DMS 273 treated with DMSO at 0.1 percent for 48 hours (cell line): Measurements from ENCODE around the gene PIGM.

Experiments used
- DNase-seq: peaks from one replicate; lab custom pipeline; 2025; lab: John Stamatoyannopoulos, UW

Gene PIGM

DNA sequence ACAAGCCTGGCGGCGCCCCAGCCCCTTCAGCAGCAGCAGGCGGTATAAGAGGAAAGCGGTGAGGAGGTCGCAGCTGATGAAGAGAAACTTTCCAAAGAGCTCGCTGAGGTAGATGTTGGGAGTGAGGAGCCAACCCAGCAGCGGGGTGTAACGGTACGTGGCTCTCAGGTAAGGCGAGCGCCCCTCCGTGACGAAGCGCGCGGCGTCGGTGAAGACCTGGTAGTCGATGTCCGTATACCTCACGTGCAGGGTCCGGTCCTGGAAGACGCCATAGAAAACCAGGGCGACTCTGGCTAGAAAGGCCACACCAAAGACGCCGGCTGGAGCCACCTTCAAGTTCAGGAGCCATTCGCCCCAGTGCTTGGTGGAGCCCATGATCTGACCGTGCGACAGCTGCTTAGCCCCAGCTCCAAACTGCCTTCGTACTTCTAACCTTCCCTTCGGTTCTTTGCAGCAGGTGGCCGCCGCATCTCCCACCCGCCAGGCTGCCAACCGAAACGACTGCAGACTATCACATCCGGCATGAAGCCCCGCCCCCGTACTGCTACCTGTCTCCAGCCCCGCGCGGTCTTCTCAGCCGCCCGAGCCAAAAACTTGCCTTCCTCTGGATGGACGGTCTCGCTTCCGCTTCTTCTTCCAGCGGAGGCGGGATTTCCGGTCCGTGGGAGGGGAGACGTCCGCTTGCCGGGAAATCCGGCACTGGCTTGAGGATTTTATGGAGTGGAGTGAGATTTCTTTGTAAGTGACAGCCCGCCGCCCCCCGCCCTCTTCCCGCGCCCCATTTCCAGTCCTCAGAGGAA lies at the start of gene PIGM:
PIGM (minus strand) TSS at position 626 of the 800 bp plus-strand sequence; CDS start at position 375, 251 bp downstream.
- DNase-seq: peak; percentile 90

DNA sequence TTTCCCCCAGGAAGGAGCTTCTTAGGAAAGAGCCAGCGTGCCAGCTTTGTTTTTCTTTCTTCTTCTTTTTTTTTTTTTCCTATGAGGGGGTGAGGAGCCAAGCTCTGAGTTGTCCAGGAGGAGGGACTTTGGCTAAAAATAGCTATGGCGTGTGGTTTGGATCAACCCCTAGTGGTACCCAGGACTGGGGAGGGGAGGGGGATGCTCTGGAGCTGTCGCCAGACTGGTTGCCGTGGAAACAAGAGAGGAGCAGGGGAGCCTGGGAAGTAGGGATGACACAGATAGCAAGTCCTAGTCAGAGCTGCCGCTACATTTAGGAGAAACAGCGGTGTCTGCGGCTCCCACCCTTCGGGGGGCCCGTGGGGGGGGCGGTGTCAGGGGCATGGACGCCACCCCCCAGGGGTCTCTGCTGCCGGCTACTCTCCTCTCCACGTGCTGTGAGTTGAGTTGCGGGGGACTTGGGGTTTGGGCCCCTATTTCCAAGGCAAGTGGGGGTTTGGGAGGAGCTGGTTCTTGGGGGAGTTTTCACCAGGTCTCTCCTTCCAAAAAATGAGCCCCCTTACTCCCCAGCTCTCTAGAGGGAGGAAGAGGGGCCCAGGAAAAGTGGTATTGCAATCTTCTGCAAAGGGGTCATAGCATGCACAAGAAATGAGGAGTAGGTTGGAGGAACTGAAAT lies 49.6 kb upstream of the PIGM start, which contains the start of gene KCNJ9:
KCNJ9 (plus strand) TSS at position 278 of the 676 bp plus-strand sequence. CDS start 2,493 bp downstream, outside the sequence.
- DNase-seq: no peak

DNA sequence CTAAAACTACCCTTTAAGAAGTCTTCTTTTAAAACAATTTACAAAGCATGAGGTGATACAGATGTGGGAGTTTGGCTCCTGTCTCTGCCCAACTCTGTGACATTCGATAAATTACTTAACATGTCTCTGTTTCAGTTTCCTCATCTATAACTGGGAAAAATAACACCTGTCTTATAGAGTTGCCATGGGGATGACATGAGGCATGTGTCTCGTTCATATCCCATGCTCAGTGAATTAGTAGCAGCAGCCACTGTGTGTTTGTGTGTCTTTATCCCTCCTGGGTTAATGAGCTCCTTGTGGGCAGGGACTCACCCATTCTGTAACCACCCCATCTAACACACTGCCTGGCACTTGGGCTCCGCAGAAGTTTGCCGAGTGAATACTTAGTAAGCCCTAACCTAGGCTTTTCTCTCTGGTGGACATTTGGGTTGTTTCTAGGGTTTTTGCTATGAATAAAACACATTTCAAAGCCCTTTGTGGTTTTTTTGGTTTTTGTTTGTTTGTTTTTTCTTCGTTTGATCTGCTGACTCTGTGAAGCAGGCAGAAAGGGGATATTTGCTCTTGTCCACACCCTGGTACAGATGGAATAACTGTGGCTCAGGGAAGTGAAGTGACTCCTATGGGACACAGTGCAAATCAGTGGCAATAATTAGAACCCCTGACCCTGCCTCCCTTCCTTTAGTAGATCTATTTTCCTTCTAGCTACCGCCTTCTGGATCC lies 48.8 kb upstream of the PIGM start:
- DNase-seq: no peak

DNA sequence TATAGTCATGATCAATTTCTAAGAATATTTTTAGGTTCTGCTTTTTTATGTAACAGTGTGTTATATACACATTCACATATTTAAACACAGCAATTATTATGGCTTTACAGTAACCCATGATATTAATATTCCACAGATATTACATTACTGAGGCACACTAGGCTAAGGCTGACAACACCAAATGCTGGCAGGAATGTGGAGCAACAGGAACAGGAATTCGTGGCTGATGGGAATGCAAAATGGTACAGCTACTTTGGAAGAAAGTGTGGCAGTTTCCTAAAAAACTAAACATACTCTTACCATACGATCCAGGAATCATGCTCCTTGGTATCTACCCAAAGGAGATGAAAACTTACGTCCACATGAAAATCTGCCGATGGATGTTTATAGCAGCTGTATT lies 47.7 kb upstream of the PIGM start:
- DNase-seq: no peak

DNA sequence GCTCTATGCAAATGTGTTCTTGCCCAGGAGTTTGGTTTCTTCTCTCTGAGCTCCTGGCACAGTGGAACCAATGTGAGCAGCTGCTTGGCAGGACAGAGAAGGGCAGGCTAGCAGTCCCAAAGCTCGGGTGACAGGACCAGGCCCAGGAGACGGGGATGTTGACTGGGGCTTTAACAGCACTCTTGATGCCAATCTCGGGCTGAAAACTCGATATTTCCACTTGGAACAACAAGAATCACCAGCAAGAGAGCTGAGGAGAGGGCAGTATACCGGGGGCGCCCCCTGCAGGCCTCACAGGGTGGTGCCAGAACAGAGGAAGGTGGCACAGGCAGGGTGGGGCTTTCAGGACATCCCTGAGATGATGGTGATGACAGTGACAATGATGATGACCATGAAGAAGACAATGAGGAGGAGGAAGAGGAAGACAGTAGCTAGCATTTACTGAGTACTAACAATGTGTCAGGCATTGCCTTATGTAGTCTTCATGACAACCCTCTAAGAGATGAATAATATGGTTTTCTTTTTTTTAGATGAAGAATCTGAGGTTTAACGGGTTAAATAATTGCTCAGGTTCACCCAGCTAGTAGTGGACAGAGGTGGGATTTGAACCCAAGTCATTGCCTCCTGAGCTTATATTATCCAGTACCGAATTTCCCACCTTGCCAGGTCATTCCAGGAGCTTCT lies 46.9 kb upstream of the PIGM start:
- DNase-seq: no peak

DNA sequence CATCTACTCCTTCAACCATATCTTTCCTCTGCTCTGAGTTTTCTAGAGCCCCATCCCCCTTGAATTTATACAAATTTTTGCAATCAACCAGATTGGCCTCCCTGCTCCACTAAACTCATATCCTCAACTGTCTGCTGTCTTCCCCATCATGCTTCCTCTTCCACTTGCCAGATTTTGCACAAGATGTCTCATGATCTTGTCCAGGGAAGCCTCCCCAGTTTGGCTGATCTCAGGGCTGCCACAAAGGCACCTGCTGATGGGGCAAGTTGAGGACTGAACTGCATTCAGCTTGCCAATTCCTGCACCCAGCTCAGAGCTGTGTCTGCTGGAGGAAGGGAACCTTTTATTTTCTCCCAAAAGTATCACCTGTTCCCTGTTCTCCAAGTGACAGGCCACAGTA lies 45.7 kb upstream of the PIGM start:
- no peak for DNase-seq

DNA sequence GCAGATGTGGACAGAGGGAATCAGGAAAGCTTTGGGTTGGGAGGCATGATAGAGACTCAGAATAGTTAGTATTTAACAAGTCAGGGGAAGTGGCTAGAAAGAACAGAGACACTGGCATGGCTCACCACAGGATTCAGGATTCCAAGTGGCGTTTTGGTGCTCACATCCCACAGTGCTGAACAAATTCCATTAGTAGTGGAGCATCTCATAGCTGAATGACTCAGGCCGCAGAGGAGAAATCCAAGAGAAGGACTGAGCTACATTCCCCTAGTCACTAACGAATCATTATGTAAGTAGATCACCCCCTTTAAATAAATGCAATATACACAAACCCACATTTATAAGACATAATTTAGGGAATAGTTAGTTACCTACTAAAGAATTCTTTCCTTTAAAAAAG lies 44.5 kb upstream of the PIGM start:
- no peak for DNase-seq

DNA sequence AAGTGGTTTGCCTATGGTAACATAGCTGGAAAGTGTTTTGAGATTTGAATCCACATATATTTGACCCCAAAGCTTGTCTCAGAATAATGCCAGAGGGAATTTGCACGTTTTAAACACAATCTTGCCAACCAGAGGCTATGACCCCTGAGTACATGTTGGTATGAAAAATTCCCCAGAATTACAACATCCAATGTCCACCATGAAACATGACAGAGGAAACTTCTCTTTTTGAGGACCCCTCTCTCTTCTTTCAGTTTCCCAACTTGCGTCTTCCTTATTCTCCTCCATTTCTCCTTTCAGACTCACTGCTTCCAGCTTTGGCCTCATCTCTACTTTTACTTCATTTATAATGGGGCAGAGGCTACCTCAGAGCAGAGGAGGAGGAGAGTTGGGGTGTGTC lies 44.0 kb upstream of the PIGM start:
- DNase-seq: no peak

DNA sequence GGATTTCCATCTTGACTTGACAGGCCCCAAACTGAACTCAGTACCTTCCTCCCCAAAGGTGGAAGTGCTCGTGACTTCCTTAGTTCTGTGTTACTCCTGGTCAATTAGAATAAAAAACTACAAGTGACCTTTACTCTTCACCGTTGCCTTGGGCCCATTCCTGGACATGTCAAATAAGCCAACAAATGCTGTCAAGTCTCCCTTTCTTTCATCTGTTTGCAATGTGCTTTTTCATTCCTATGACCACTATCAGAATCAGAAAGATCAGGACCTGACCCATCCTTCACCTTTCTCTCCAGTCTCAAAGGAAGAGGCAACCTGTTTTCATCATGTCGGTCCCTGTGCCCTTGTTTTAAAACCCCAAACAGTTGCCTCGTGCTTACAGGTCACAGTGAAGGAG lies 43.1 kb upstream of the PIGM start:
- no peak for DNase-seq

DNA sequence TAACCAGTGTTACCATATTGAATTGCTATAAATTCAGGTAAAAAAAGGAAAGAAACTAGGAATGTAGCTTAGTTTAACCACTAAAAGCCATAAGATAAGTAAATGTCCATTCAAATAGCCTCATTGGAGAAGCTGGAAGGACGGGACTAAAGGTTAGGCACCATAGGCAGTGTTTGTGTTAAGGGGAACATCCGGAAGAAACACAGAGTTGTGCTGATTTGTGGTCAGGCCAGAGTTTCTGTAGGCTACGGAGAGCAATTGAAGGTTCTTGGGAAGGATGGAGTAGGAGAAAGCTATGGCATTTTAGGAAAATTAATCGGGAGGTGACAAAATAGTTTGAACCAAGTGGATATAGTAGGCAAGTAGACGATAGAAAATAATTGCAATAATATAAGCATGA lies 39.5 kb upstream of the PIGM start:
- no peak for DNase-seq

DNA sequence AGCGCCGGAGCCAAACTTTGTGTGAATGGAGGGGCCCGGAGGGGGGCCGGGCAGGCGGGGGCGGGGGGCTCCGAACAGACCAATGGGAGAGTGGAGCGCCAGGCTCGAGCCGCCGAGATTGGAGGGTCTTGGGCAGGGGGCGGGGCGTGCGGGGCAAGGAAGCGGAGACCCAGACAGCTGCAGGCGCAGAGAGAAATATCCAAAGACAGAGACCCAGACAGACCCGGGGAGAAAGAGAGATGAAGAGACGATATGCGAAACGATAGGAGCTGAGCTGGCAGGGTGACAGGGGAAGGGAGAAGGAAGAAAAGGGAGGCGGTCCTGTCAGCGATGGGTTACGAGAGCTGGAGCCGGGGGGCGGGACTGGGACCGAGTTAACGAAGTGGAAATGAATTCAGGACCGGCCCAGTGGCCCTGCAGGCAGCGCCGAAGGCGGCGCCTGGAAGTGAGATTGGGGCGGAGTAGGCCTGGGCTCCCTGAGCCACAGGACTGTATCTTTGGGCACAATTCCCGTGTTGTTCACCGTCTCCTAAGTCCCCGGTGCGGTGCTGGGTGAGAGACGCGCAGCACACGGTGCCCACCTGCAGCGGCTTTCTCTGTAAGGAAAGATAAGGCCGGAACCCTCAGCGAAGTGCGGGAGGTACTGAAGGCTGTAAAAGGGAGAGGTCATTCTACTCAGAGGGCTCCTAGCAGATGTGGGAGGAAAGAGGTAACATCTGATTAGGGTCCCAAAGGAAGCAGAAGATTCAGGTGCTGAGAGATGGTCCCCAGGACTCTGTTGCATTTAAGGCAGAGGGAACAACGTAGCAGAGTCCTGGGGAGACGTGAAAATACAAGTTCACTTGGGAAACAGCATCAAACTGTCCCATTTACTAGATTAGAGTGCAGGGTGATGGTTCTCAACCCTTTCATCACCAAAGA lies 38.7 kb upstream of the PIGM start:
- peak; percentile 34 for DNase-seq

DNA sequence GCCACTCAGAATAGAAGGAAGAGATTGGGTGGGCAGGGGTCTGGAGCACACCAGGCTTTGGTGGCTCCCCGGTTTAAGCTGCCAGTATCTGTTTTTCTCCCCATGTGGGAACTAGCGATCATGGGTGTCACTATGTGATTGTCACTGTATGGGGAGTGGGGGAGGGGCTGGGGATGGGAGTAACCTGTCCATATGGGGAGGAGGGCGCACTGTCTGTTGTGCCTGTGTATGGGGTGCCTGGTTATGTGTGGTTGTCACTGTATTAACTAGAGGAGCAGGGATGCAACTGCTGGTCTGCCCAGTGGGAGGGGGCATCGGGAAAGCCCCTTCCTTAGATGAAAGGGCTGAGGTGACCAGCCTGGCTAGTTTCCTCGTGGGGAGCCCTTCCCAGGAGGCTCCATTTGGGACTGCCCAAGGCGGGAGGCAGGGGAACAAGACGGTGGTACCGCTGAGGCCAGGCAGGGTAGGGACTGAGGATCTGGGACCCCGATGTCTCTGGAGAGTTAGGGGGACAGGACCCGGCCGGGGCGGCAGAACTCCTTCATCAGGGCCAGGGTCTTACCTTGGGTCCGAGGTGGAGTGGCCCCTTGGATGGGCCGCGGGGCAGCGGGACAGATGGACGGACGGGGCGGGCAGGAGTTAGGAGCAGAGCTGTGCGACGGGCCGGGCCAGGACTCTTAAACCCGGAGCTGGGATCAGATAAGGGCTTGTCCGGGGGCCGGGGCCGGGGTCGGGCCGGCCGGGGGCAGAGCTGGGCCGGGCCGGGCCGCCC lies 37.9 kb upstream of the PIGM start, which contains the start of gene KCNJ10:
KCNJ10 (minus strand) TSS at position 701 of the 772 bp plus-strand sequence. CDS start 27,628 bp downstream, outside the sequence.
- no peak for DNase-seq

DNA sequence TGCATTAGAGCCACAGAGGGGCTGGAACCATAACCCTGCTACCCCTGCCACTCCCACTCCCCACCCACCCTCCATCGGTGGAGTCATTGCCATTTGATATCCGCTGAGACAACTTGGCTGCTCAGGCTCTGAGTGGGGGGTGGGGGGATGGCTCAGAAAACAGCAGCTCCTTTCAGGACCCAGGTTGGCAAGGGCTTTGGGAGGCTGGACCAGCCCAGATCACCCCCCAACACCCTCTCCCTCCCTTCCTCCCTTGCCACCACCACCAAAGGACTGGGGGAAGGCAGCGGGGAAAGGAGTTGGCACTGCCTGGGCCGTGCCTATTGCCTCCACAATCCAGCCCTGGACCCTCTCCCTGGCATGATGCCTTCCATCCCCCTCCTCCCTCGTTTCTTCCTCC lies 36.4 kb upstream of the PIGM start:
- no peak for DNase-seq

DNA sequence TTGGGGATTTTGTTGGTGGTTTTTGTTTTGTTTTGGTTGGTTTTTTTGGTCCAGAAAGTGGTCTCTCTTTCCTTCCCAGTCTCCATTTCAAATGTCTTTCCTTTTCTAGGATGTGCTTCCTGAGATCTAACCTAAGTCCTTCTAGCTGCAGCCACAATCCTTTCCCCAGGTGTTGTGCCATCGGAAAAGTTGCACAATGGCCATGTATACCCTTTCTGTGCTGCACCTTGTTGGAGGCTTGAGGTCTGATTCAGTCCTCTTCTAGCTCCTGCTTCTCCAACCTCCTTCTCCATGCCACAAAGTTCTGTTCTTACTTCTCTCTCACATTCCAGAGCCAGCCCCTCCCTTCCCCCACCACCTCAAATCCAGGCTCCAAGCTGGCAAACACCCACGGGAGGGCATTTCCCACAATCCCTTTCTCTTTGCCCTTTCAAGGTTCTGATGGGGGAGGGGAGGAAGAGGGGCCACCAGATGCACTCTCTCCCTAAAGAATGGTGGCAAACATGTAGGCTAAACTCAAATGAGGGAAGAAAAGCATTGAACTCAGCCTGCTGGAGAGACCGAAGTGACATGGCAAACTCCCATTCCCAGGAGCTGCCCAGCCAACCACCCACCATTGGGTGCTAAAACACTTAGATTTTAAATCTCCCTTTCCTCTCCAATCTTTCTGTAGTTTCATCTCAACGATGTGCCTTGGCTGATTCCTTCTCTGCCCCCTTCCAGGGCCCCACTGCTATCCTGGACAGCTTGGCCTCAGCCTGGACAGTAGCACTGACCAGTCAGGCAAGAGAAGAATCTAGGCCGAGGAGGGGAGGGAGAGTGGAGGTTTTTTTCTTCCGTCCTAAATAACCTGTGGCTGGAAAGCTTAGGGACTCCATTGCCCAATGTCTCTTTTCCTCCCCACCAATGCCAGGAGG lies 35.3 kb upstream of the PIGM start:
- DNase-seq: no peak

DNA sequence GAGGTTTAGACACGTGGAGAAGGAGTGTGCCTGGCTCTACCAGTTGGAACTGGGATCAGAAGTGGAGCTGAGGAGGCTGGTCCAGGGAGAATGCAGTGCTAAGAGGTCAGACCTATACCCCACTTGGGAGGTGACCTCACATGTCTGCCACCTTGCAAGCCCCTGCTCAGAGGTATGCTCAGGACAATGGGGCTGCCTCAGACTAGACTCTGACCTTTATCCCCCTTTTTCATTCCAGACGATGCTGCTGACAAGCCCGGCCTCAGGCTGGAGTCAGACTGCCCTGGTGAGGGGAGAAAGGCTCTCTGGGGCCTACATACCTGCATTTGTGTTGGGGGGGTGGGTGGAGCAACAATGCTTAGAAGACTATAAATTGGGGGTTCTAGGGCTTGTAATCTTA lies 33.0 kb upstream of the PIGM start:
- no peak for DNase-seq

DNA sequence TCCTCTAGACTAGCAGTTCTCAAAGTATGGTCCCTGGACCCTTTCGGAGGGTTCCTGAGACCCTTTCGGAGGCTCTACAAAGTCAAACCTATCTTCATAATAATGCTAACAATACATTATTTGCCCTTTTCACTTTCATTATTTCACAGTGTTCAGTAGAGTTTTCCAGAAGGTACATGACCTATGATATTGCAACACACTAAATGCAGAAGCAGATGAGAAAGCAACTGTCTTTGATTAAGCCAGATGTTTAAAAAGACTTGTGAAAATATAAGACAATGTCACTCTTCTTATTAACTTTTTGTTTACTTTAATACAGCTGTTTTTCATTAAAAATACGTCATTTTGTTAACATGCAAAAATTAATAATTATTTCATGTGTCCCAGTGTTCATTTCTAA lies 32.4 kb upstream of the PIGM start:
- no peak for DNase-seq

DNA sequence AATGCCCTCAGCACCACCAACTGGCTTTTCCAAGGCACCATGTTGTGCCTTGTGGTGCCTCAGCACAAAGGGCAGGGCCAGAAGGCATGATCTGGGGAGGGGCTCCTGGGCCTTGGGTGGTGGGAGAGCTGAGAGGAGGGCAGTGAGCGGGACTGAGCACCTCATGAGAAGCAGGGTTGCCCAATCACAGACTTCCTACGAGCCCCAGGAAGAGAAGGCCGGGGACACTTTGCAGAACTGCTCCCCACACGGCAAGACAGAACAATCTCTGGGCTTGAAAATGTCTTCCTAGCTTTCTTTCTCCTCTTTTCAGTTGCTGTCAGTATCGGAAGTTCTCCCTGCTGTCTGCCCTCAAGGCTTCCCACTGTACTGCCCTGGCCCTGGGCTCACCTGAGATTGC lies 31.4 kb upstream of the PIGM start:
- DNase-seq: no peak

DNA sequence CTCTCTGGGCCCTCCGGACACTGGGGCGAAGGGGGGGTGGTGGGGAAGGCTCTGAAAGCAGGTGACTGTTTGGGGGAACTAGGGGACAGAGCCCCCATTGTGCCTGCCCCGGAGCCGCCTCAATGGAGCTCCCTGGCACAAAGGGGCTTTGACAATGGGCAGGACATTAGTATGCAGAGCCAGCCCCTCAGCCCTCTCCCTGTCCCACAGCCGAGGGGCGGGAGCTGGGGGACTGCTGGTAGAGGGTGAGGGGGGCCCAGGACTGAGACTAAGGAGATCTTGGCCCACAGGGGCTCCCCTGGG lies 30.4 kb upstream of the PIGM start:
- DNase-seq: no peak
